ENCODE results near the gene BCAS3. TPM values are rescaled to one million over a fixed set of nuclear protein-coding genes. Genes with fewer than 3 reads are reported as not detected.

Gene BCAS3
- total and polyA plus RNA-seq, 2 donors (not counting 1 experiment from before 2014, with no cell fraction given): 13.9 to 73.4 TPM

- Histone ChIP-seq H3K4me1 (ENCODE audit: control insufficient read depth in 2 of 2, insufficient read depth in 2 of 2, low read length in 2 of 2) (no peaks in the 10 kb centered on the region), H3K27me3 (replicated peaks in 1 of 4; ENCODE audit: control extremely low read depth in 1 of 4, control insufficient read depth in 3 of 4, insufficient read depth in 4 of 4, low read length in 3 of 4) (peaks cover 0 to 21% (median 1%) of the 10 kb centered on the region in 4 experiments), H3K4me3 (ENCODE audit: control extremely low read depth in 1 of 5, extremely low read depth in 1 of 5, insufficient read depth in 1 of 5, low read depth in 2 of 5, low read length in 4 of 5) (no peak overlapping the region), H3K27ac (ENCODE audit: low read length in 2 of 2) (no peak overlapping the region), H2AFZ (ENCODE audit: insufficient read depth, low read depth, low read length, poor library complexity, severe bottlenecking) (no peak overlapping the region), H4K20me1 (ENCODE audit: control insufficient read depth, insufficient read depth, low read length, poor library complexity, severe bottlenecking) (no peaks in the 10 kb centered on the region), H3K4me2 (replicated peaks; ENCODE audit: low read depth, low read length, poor library complexity, severe bottlenecking) (no peak overlapping the region), H3K9ac (ENCODE audit: low read length) (no peak overlapping the region), H3K36me3 (replicated peaks in 1 of 2; ENCODE audit: control extremely low read depth in 1 of 2, control insufficient read depth in 1 of 2, extremely low read depth in 1 of 2, insufficient read depth in 2 of 2, low read length in 1 of 2) (no peaks in the 10 kb centered on the region), H3K9me3 (ENCODE audit: control extremely low read depth in 1 of 3, control insufficient read depth in 2 of 3, insufficient read depth in 1 of 3, low read length in 2 of 3) (no peaks in the 10 kb centered on the region), H3K79me2 (ENCODE audit: control insufficient read depth, insufficient read depth, low read length) (no peaks in the 10 kb centered on the region)
- Mint-ChIP-seq H3K27me3 (peaks cover 48% of the 10 kb centered on the region), H3K27ac (no peak overlapping the region), H3K4me1 (no peaks in the 10 kb centered on the region), H3K9me3 (ENCODE audit: insufficient read depth) (no peaks in the 10 kb centered on the region), H3K4me3 (no peak overlapping the region)
- ChIA-PET POLR2A (no interaction called here), CTCF (interaction anchor here (1.1 to 1.6 kb wide), 2 partner anchors 10 to 14 kb away, joined by 3 to 9 read pairs; no protein-coding TSS in a partner anchor)
- intact Hi-C loops (cut with micrococcal nuclease): no loop called here
- no peak for TF ChIP-seq CTCF (IDR thresholded peaks at IDR 0.05)
- TF ChIP-seq EZH2 (IDR thresholded peaks at IDR 0.05; ENCODE audit: borderline replicate concordance, insufficient read depth, low read depth, low read length, poor library complexity, severe bottlenecking): no peak
- ATAC-seq (ENCODE audit: low read depth): no peak
- WGBS (ENCODE audit: insufficient coverage): 69% methylated on average over 11 of the region's 11 CpGs
- DNase-seq: no peak
Measured at GRCh38 chr17:61425682-61426481, 748.2 kb downstream of the BCAS3 start.
